SK-N-SH (cell line): ENCODE results near the gene PACSIN1.

ENCODE experiments used
- EZH2phosphoT487 ChIP-seq: fragments of 200-600 bp; sonication (generic); IDR thresholded peaks from 2 replicates; pipeline ENCODE4 v1.6.1; 2017; ENCODE audit warnings: low read depth, mixed run types, mild to moderate bottlenecking, antibody characterized with exemption, moderate library complexity, borderline replicate concordance
- FOSL2 ChIP-seq: IDR thresholded peaks from 2 replicates; pipeline ENCODE4 v1.4.0; 2012; ENCODE audit warnings: low read depth, mild to moderate bottlenecking, moderate library complexity, borderline replicate concordance
- RAD21 ChIP-seq: IDR thresholded peaks from 2 replicates; pipeline ENCODE4 v1.6.1; 2012; ENCODE audit warnings: mild to moderate bottlenecking, low read length
- YY1 ChIP-seq: IDR thresholded peaks from 2 replicates; pipeline ENCODE4 v1.4.0; 2012; ENCODE audit warnings: low read depth, mild to moderate bottlenecking
- TF ChIP-seq, protein P1 (sequence below): fragments of 200-600 bp; sonication (generic); IDR thresholded peaks from 2 replicates; pipeline ENCODE4 v1.6.1; 2017; ENCODE audit warnings: antibody characterized with exemption, mild to moderate bottlenecking, moderate library complexity
- TF ChIP-seq, protein P2 (sequence below): IDR thresholded peaks from 2 replicates; pipeline ENCODE4 v1.6.1; 2012; ENCODE audit warnings: mild to moderate bottlenecking, low read depth, low read length, moderate library complexity

DNA sequence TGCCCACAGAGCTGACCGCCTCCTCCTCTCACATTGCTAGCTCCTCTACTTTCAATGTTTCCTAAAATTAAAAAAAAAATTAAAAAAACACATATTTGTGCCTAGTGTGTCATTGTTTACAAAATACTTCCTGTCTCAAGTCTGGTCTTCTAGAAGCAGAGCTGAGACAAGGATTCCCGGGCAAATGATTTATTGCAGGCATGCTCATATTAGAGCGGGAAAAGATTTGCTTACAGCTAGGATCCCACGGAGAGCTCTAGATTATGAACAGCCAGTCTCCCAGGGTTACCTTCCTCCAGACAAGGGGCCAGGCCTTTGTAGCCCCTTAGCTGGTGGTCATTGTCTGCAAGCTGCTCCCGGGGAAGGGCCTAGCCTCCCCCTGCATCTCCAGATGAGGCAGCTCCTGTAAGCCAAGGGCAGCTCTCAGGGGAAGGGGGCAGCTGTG, 9.4 kb downstream of the PACSIN1 start:
- TF ChIP-seq, protein P1, sequence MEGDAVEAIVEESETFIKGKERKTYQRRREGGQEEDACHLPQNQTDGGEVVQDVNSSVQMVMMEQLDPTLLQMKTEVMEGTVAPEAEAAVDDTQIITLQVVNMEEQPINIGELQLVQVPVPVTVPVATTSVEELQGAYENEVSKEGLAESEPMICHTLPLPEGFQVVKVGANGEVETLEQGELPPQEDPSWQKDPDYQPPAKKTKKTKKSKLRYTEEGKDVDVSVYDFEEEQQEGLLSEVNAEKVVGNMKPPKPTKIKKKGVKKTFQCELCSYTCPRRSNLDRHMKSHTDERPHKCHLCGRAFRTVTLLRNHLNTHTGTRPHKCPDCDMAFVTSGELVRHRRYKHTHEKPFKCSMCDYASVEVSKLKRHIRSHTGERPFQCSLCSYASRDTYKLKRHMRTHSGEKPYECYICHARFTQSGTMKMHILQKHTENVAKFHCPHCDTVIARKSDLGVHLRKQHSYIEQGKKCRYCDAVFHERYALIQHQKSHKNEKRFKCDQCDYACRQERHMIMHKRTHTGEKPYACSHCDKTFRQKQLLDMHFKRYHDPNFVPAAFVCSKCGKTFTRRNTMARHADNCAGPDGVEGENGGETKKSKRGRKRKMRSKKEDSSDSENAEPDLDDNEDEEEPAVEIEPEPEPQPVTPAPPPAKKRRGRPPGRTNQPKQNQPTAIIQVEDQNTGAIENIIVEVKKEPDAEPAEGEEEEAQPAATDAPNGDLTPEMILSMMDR = no peak
- TF ChIP-seq YY1 = no peak
- TF ChIP-seq EZH2phosphoT487 = no peak
- TF ChIP-seq RAD21 = no peak
- no peak for TF ChIP-seq FOSL2
- TF ChIP-seq, protein P2, sequence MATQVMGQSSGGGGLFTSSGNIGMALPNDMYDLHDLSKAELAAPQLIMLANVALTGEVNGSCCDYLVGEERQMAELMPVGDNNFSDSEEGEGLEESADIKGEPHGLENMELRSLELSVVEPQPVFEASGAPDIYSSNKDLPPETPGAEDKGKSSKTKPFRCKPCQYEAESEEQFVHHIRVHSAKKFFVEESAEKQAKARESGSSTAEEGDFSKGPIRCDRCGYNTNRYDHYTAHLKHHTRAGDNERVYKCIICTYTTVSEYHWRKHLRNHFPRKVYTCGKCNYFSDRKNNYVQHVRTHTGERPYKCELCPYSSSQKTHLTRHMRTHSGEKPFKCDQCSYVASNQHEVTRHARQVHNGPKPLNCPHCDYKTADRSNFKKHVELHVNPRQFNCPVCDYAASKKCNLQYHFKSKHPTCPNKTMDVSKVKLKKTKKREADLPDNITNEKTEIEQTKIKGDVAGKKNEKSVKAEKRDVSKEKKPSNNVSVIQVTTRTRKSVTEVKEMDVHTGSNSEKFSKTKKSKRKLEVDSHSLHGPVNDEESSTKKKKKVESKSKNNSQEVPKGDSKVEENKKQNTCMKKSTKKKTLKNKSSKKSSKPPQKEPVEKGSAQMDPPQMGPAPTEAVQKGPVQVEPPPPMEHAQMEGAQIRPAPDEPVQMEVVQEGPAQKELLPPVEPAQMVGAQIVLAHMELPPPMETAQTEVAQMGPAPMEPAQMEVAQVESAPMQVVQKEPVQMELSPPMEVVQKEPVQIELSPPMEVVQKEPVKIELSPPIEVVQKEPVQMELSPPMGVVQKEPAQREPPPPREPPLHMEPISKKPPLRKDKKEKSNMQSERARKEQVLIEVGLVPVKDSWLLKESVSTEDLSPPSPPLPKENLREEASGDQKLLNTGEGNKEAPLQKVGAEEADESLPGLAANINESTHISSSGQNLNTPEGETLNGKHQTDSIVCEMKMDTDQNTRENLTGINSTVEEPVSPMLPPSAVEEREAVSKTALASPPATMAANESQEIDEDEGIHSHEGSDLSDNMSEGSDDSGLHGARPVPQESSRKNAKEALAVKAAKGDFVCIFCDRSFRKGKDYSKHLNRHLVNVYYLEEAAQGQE = no peak
